HG03565 (cell line): ENCODE measurements around the gene OGFR.

Source experiments
- ATAC-seq: cut with Tn5 transposase; IDR thresholded peaks from one replicate; pipeline ENCODE4 v1.9.1; 2021; ENCODE audit warnings: mild to moderate bottlenecking, moderate library complexity; ENCODE audit not compliant: unreplicated experiment

Gene OGFR

GRCh38 chr20:62782149-62782892 lies 22.3 kb upstream of the OGFR start:
- no peak for ATAC-seq

- no peak for ATAC-seq
Measured at GRCh38 chr20:62782893-62783278, 21.7 kb upstream of the OGFR start.

- ATAC-seq, result no peak
Measured at GRCh38 chr20:62784497-62784896, 20.1 kb upstream of the OGFR start.

GRCh38 chr20:62785393-62785792 lies 19.2 kb upstream of the OGFR start:
- ATAC-seq, result no peak

- ATAC-seq, result no peak
Measured at GRCh38 chr20:62786157-62786556, 18.5 kb upstream of the OGFR start.

- ATAC-seq, result no peak
Measured at GRCh38 chr20:62787321-62787720, 17.3 kb upstream of the OGFR start.

GRCh38 chr20:62787866-62788265 lies 16.8 kb upstream of the OGFR start:
- ATAC-seq, result no peak

GRCh38 chr20:62788607-62789006 lies 16.0 kb upstream of the OGFR start:
- ATAC-seq, result no peak

GRCh38 chr20:62790075-62790474 lies 14.6 kb upstream of the OGFR start:
- ATAC-seq, result no peak

- ATAC-seq, result no peak
Measured at GRCh38 chr20:62791301-62792181, 13.1 kb upstream of the OGFR start.

- no peak for ATAC-seq
Measured at GRCh38 chr20:62792182-62792939, 12.3 kb upstream of the OGFR start.

- no peak for ATAC-seq
Measured at GRCh38 chr20:62792940-62793756, 11.5 kb upstream of the OGFR start.

- ATAC-seq, result no peak
Measured at GRCh38 chr20:62793757-62794006, 11.0 kb upstream of the OGFR start.

GRCh38 chr20:62794007-62794724 lies 10.5 kb upstream of the OGFR start:
- ATAC-seq, result peak; percentile 53

GRCh38 chr20:62795023-62795761 lies 9.4 kb upstream of the OGFR start:
- no peak for ATAC-seq

- no peak for ATAC-seq
Measured at GRCh38 chr20:62796699-62797491, 7.7 kb upstream of the OGFR start.

- no peak for ATAC-seq
Measured at GRCh38 chr20:62797671-62798532, 6.7 kb upstream of the OGFR start.

- no peak for ATAC-seq
Measured at GRCh38 chr20:62799036-62799435, 5.6 kb upstream of the OGFR start.
